Adrenal gland (tissue), 12 donors: ENCODE measurements around the gene IFNL3. TPM values are rescaled to one million over a fixed set of nuclear protein-coding genes. Genes with fewer than 3 reads are reported as not detected.

ENCODE experiments used
- DNase-seq, 7 donors: peaks; one replicate each; pipeline ENCODE4 v3.0.0-alpha.2; 2019 to 2020
- H3K27ac ChIP-seq, 5 donors: fragments of 200-600 bp; sonication (generic) in 4 of 5; 1 replicate in 3 of 5; 2 replicates in 2 of 5; pipeline versions ENCODE4 v1.5.1 to v1.8.0; 2016 to 2020; ENCODE audit warnings: mild to moderate bottlenecking in 1 of 5
- H3K27me3 ChIP-seq: fragments of 200-600 bp; 2 replicates; pipeline ENCODE4 v1.8.0; 2021
- H3K36me3 ChIP-seq, 2 donors: fragments of 200-600 bp; replicated peaks in 1 of 2; 1 replicate in 1 of 2; 2 replicates in 1 of 2; pipeline versions ENCODE4 v1.5.1 to v1.8.0; 2018 to 2022
- H3K4me1 ChIP-seq, 2 donors: fragments of 200-600 bp; replicated peaks in 1 of 2; 1 replicate in 1 of 2; 2 replicates in 1 of 2; pipeline versions ENCODE4 v1.5.1 to v1.8.0; 2018 to 2021
- H3K4me3 ChIP-seq, 4 donors: fragments of 200-600 bp; sonication (generic) in 3 of 4; one replicate each; pipeline ENCODE4 v1.5.1; 2016 to 2018
- H3K9me3 ChIP-seq, 3 donors: fragments of 200-600 bp; sonication (generic) in 1 of 3; replicated peaks in 1 of 3; 1 replicate in 2 of 3; 2 replicates in 1 of 3; pipeline versions ENCODE4 v1.5.1 to v1.8.0; 2016 to 2021
- CTCF ChIP-seq, 6 experiments: fragments of 450-650 bp in 4 of 6; fragments of 200-600 bp in 2 of 6; sonication (generic) in 1 of 6; IDR thresholded peaks; 1 replicate in 5 of 6; 2 replicates in 1 of 6; pipeline versions ENCODE4 v1.5.1 to v1.8.0; 2016 to 2021; ENCODE audit warnings: antibody characterized with exemption in 6 of 6, mild to moderate bottlenecking in 2 of 6, moderate library complexity in 1 of 6
- POLR2A ChIP-seq, 2 donors: fragments of 450-650 bp; IDR thresholded peaks; one replicate each; pipeline ENCODE4 v1.6.1; 2017; ENCODE audit warnings: antibody characterized with exemption in 2 of 2, mild to moderate bottlenecking in 2 of 2, moderate library complexity in 1 of 2
- WGBS, 4 donors: extraction: QIAGEN DNeasy Blood & Tissue Kit in 2 of 4; methylation state at CpG; one replicate each; pipeline versions ENCODE4 v1.1.5 to v1.1.7; 2013 to 2017; 5-methylcytosine and 5-hydroxymethylcytosine counted together
- intact Hi-C, 2 donors: fragments of 100-400 bp; cut with DNase I; formaldehyde crosslinking; loops; one replicate each; pipeline versions ENCODE4 v1.14.1 to v1.15.0; 2022 to 2023
- polyA plus RNA-seq, 3 donors: library from polyadenylated mRNA; stranded (reverse); fragments of 200-250 nt in 2 of 3; fragments of 350-450 nt in 1 of 3; fragmentation: Illumina TruSeq in 1 of 3; extraction: RNeasy Lipid Tissue Mini Kit (QIAGEN cat#74804) in 1 of 3; gene quantifications; one replicate each; pipeline ENCODE4 v1.2.3, GENCODE V29; 2013 to 2014
- total RNA-seq, 9 donors: library from RNA; depleted of rRNA in 4 of 9; stranded (reverse); fragments of >200 nt in 4 of 9; fragments of 120-200 nt in 1 of 9; fragmentation: NEBNext Ultra II Directional in 1 of 9; extraction: Animal tissue kit (Norgen Biotek cat#: 25700) in 1 of 9; gene quantifications; one replicate each; pipeline versions ENCODE4 v1.1.0 to v1.2.4, GENCODE V29; 2013 to 2023
- donor health status: healthy with polysubstance abuse.
- donor health status: Bipolar disorder and iron deficiency.
- donor health status: DM: yes; HTN: yes; CAD: no.
- donor health status: DM: no; HTN: no; CAD: no.
- donor health status: DM: no; HTN: no; CAD: no.
- donor health status: DM: yes; HTN: yes; CAD: no.

Gene IFNL3
- total and polyA plus RNA-seq, 12 donors: not detected

GRCh38 chr19:39212375-39212742 is 32.4 kb downstream of the IFNL3 start:
- peaks cover 4% of the 10 kb centered on the region for H3K27me3 ChIP-seq
- TF ChIP-seq CTCF (IDR thresholded peaks at IDR 0.05) (peak in 3 of 6 experiments; percentile 19 to 32 (median 21)), POLR2A (IDR thresholded peaks at IDR 0.05) (no peak)
- DNase-seq: peak in 2 of 7 donors; percentile 14 to 24
- no peaks in the 10 kb centered on the region for H3K4me1 ChIP-seq
- no peak overlapping the region for H3K27ac ChIP-seq
- H3K4me3 ChIP-seq: no peak overlapping the region
- H3K36me3 ChIP-seq: no peaks in the 10 kb centered on the region
- intact Hi-C loops: no loop called here
- WGBS, 4 donors: 50 to 63% (median 54%) methylated on average over 7 to 8 of the region's 8 CpGs
- H3K9me3 ChIP-seq: no peaks in the 10 kb centered on the region

- Histone ChIP-seq H3K4me3 (no peak overlapping the region), H3K27me3 (peaks cover 4% of the 10 kb centered on the region), H3K4me1 (no peaks in the 10 kb centered on the region), H3K9me3 (no peaks in the 10 kb centered on the region), H3K36me3 (no peaks in the 10 kb centered on the region), H3K27ac (no peak overlapping the region)
- 79 to 86% (median 83%) methylated on average over 11 to 13 of the region's 13 CpGs for WGBS, 4 donors
- no peak for TF ChIP-seq POLR2A (IDR thresholded peaks at IDR 0.05)
- TF ChIP-seq CTCF (IDR thresholded peaks at IDR 0.05): no peak
- DNase-seq: no peak
- intact Hi-C loops: no loop called here
Measured at GRCh38 chr19:39211731-39212374, 33.0 kb downstream of the IFNL3 start.

DNA sequence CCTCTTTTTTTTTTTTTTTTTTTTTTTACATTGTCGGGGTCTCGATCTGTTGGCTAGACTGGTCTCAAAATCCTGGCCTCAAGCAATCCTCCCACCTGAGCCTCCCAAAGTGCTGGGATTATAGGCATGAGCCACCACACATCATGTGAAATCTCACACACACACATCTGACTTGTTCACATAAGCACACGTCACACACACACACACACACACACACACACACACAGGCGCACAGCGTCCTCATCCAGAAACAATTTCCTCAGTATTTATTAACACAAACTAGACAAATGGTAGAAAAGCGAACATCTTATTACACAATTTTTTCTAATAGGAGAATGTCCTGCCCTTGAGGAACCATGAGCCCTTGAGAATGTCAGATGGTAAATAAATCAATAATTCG is 35.6 kb downstream of the IFNL3 start:
- H3K27ac ChIP-seq: no peak overlapping the region
- no peaks in the 10 kb centered on the region for H3K4me1 ChIP-seq
- no peaks in the 10 kb centered on the region for H3K36me3 ChIP-seq
- intact Hi-C loops: loop anchor here in 1 of 2 donors (10.0 kb wide), 1 partner anchor 116 kb away; the partner anchor contains the start of gene LRFN1
- DNase-seq: no peak
- 37 to 61% (median 56%) methylated on average over 5 to 7 of the region's 7 CpGs for WGBS, 4 donors
- H3K4me3 ChIP-seq: no peak overlapping the region
- TF ChIP-seq POLR2A (IDR thresholded peaks at IDR 0.05) (no peak), CTCF (IDR thresholded peaks at IDR 0.05) (no peak)
- H3K27me3 ChIP-seq: peaks cover 1% of the 10 kb centered on the region
- no peaks in the 10 kb centered on the region for H3K9me3 ChIP-seq

DNA sequence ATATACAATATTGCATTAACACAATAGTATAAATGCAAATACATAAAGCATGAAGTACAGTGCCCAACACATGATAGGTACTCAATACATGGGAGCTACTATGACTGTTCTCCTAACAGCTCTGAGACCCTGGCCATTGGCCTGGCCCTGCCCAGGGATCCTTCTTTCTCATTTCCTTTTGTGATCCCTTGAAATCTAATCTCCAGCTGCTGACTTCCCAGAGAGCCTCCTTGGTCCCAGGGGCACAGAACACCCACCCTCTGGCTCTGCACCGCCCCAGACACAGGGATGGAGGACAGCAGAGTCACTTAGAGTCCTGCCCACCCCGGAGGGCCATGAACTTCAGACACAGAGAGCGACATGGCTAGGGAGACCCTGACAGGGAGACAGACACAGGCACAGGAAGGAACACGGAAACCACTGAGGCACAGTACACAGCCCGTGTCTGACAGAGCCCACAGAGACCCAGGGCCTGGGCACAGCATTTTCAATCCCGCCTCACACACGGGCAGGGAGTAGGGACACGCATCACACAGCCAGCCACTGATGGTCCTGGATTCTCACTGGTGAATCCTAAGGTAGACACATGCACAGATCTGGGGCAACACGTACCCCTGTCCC is 36.5 kb downstream of the IFNL3 start:
- Histone ChIP-seq H3K4me3 (no peak overlapping the region), H3K9me3 (no peaks in the 10 kb centered on the region), H3K36me3 (no peaks in the 10 kb centered on the region), H3K27ac (no peak overlapping the region), H3K27me3 (peaks cover 5% of the 10 kb centered on the region), H3K4me1 (no peaks in the 10 kb centered on the region)
- TF ChIP-seq POLR2A (IDR thresholded peaks at IDR 0.05): no peak
- TF ChIP-seq CTCF (IDR thresholded peaks at IDR 0.05): no peak
- intact Hi-C loops: loop anchor here in 1 of 2 donors (10.0 kb wide), 1 partner anchor 117 kb away; the partner anchor contains the start of gene LRFN1
- 74 to 82% (median 81%) methylated on average over 7 to 9 of the region's 9 CpGs for WGBS, 4 donors
- no peak for DNase-seq
